PC-3 (cell line): ENCODE data around the gene POR.

Source experiments
- EZH2phosphoT487 ChIP-seq: fragments of 300-600 bp; sonication (generic); IDR thresholded peaks from 2 replicates; pipeline ENCODE4 v1.6.1; 2018; ENCODE audit warnings: mild to moderate bottlenecking, antibody characterized with exemption, low read length, borderline replicate concordance
- TF ChIP-seq, protein P1 (sequence below): fragments of 300-600 bp; sonication (generic); conservative IDR thresholded peaks from 2 replicates; pipeline ENCODE4 v1.5.1; 2017; ENCODE audit warnings: antibody characterized with exemption, low read depth, mild to moderate bottlenecking, low read length

DNA sequence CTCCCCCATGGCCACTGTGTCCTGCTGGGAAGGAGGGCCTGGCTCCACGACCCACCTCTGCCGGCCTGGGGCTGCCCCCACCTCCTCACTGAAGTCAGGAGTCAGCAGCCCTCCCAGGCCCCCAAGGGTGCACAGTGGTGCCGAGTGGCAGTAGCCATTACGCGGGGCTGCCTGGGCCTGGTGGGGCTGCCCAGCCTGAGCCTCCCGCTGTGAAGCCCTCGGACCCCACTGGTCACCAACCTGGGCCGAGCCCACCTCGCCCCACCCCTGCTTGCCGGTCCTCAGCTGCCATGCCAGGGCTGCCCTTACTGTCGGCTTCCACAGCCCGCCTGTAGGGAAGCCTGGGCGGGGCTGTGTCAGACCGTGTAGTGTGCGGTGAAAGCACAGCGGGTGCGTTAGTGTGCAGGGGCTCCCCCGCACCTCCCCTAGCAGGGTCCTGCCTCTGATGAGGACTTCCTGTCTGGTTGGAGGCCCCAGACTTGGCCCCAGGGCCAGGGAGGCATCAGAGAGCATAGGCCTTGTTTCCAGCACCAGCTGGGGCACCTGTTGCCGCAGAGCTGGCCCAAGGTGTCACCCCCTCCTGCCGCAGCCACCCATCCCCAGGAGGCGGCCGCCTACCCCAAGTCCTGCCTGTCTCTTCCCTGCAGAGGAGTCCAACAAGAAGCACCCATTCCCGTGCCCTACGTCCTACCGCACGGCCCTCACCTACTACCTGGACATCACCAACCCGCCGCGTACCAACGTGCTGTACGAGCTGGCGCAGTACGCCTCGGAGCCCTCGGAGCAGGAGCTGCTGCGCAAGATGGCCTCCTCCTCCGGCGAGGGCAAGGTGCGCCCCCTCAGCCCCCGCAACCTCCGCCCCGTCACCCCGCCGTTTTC is 69.4 kb downstream of the POR start:
- TF ChIP-seq, protein P1, sequence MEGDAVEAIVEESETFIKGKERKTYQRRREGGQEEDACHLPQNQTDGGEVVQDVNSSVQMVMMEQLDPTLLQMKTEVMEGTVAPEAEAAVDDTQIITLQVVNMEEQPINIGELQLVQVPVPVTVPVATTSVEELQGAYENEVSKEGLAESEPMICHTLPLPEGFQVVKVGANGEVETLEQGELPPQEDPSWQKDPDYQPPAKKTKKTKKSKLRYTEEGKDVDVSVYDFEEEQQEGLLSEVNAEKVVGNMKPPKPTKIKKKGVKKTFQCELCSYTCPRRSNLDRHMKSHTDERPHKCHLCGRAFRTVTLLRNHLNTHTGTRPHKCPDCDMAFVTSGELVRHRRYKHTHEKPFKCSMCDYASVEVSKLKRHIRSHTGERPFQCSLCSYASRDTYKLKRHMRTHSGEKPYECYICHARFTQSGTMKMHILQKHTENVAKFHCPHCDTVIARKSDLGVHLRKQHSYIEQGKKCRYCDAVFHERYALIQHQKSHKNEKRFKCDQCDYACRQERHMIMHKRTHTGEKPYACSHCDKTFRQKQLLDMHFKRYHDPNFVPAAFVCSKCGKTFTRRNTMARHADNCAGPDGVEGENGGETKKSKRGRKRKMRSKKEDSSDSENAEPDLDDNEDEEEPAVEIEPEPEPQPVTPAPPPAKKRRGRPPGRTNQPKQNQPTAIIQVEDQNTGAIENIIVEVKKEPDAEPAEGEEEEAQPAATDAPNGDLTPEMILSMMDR: no peak
- no peak for TF ChIP-seq EZH2phosphoT487
